Measurements from ENCODE around the gene MANEAL.

Gene MANEAL

GRCh38 chr1:37807555-37808368 is 14.1 kb downstream of the MANEAL start, which contains the start of the genes C1orf122 and YRDC:
Gene C1orf122 (plus strand): TSS chr1:37807790. CDS start chr1:37808405, 615 bp downstream.
Gene YRDC (minus strand): TSS chr1:37808208. CDS start chr1:37808180, 28 bp downstream.
- DNase-seq (ENCODE audit: extremely low read depth, low read depth) = peak; percentile 78

GRCh38 chr1:37808369-37809319 is 15.0 kb downstream of the MANEAL start:
- peak; percentile 14 for TF ChIP-seq CTCF (IDR thresholded peaks at IDR 0.05; ENCODE audit: low read depth, low read length)
- DNase-seq (ENCODE audit: extremely low read depth, low read depth) = peak; percentile 46

More at GRCh38 chr1:37807555-37808368, 14.1 kb downstream of the MANEAL start, which contains the start of the genes C1orf122 and YRDC:
- no peak for TF ChIP-seq CTCF (IDR thresholded peaks at IDR 0.05; ENCODE audit: low read depth, low read length)

- no peak for DNase-seq (ENCODE audit: extremely low read depth, low read depth)
- no peak for TF ChIP-seq CTCF (IDR thresholded peaks at IDR 0.05; ENCODE audit: low read depth, low read length)
These were observed 16.3 kb downstream of the MANEAL start for GRCh38 chr1:37809942-37810341.

GRCh38 chr1:37811027-37811655 is 17.5 kb downstream of the MANEAL start:
- peak; percentile 70 for TF ChIP-seq CTCF (IDR thresholded peaks at IDR 0.05; ENCODE audit: low read depth, low read length)
- no peak for DNase-seq (ENCODE audit: extremely low read depth, low read depth)

GRCh38 chr1:37813529-37814145 is 20.0 kb downstream of the MANEAL start:
- no peak for TF ChIP-seq CTCF (IDR thresholded peaks at IDR 0.05; ENCODE audit: low read depth, low read length)

GRCh38 chr1:37814252-37814651 is 20.6 kb downstream of the MANEAL start:
- no peak for DNase-seq (ENCODE audit: extremely low read depth, low read depth)
- TF ChIP-seq CTCF (IDR thresholded peaks at IDR 0.05; ENCODE audit: low read depth, low read length) = no peak

More at GRCh38 chr1:37813529-37814145, 20.0 kb downstream of the MANEAL start:
- no peak for DNase-seq (ENCODE audit: extremely low read depth, low read depth)
